ENCODE measurements around the gene TBCK.

DNA sequence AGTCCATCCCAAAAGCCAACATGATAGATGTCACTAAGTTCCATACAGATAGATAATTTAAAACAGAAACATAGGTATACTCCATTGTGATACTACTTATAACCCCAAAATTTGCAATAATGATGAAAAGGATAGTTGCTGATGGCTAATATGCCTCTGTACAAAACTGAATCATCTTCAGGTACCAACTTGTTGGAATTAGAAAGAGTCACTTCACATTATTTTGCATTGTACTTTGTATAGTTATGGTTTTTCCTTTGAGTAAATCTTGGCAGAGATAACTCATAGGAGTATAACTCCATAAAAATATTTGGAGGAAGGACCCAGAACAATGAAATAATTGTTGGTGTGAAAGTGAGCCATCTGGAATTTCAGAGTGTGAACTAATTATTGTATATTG, 35.0 kb upstream of the TBCK start:
- TF ChIP-seq, protein P1, sequence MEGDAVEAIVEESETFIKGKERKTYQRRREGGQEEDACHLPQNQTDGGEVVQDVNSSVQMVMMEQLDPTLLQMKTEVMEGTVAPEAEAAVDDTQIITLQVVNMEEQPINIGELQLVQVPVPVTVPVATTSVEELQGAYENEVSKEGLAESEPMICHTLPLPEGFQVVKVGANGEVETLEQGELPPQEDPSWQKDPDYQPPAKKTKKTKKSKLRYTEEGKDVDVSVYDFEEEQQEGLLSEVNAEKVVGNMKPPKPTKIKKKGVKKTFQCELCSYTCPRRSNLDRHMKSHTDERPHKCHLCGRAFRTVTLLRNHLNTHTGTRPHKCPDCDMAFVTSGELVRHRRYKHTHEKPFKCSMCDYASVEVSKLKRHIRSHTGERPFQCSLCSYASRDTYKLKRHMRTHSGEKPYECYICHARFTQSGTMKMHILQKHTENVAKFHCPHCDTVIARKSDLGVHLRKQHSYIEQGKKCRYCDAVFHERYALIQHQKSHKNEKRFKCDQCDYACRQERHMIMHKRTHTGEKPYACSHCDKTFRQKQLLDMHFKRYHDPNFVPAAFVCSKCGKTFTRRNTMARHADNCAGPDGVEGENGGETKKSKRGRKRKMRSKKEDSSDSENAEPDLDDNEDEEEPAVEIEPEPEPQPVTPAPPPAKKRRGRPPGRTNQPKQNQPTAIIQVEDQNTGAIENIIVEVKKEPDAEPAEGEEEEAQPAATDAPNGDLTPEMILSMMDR (IDR thresholded peaks at IDR 0.05), result no peak
- no peak for TF ChIP-seq POLR2A (IDR thresholded peaks at IDR 0.05)
- no peak for TF ChIP-seq POLR2AphosphoS5 (IDR thresholded peaks at IDR 0.05)
- no peak for TF ChIP-seq EP300 (IDR thresholded peaks at IDR 0.05)

Measured in suprapubic skin (tissue), 4 donors.